SW480 (cell line): ENCODE measurements around the gene FXYD3.
"Not testable (repeated sequence)": the region's sequence is repeated elsewhere in the genome, so short reads cannot be mapped to it uniquely, and the experiment has no call there.

Experiments used
- DNase-seq: peaks from one replicate; pipeline ENCODE4 v3.0.0-alpha.2; 2016; ENCODE audit warnings: low spot score

The FXYD3 gene

DNA sequence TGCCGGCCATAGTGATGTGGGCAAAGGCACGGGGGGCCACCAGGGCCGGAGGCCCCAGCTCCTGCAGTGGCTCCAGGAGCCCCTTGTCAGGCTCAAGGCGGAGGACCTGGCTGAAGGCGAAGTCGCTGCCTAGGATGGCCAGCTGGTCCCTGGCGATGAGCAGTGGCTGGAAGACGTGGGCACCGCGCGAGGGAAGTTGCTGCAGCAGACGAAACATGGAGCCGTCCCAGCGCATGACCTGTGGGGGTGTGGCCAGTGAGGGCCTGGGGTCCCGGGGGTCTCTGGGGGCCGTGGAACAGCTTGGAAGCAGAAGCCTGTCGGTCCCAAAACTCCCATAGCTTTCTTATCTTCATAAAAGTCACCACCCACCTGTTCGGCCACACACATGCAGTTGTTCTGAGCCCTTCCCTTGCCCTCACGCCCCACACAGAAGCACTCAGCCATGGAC lies 9.7 kb downstream of the FXYD3 start:
- DNase-seq, result no peak

DNA sequence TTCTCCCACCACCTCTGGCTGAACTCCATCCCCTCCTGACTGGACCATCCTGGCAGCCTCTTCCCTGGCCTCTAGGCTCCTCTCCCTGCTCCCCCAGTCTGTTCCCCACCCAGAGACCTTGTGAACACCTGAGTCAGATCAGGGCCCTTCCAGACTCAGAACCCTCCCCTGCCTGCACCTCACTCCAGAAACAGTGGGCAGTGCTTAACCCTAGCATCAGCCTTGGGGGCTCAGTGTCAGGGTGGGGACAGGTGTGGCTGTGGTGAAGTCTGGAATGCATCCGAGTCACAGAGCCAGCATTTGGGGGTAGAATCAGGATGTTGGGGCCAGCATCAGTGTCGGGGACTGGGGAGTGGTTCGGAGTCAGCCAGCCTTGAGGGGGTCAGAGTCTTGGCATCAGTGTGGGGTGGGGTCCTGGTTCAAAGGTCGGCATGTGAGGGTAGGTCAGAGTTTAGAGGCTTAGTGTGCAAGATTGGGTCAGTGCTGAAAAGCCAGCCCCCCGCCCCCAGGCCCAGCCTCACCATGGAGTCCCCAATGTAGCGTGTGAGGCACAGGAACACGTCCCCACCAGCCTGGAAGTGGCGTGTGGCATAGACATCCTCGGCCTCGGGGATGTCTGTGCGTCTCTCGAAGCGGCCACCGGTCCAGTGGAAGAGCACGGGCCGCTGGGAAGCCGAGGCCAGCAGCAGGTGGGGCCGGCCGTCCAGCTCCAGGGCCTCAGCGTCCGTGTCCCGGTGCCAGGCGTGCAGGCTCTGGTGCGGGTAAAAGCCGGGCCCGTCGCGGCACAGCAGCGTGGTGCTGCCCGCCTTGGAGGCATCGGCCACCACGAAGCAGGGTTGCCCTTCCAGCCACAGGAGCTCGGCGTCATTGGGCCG lies 10.4 kb downstream of the FXYD3 start:
- no peak for DNase-seq

DNA sequence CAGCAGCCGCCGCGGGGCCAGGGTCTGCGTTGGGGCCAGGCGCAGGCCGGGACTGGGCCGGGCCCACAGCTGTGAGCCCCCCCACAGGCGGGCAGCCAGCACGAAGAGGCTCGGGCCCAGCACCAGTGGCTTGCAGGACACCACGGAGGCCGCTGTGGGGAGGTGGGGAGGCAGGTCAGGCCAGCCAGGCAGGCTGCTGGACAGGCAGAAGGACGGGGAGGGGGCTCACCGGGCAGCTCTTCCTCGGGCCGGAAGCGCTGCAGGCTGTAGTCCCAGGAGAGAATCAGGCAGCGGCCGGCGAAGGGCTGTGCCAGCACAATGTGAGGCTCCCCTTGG lies 11.0 kb downstream of the FXYD3 start:
- no peak for DNase-seq

DNA sequence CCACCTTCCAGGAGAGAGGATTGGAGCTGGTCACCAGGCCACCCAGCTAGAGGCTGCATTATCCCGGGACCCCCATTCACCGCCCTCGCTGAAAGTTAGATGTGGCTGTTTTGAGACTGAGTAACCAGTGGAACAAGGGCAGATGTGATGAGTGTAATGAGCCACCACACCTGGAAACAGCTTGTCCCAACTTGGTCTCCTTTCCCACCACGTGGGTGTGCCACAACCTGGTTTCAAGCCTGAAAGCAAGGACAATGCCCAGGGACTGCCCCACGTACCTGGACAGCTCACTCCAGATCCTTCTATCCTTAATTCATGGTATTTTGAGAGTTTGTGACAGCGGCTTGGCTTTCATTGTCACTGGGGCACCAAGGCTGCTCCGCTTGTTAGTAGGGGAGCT lies 12.2 kb downstream of the FXYD3 start:
- DNase-seq, result no peak

DNA sequence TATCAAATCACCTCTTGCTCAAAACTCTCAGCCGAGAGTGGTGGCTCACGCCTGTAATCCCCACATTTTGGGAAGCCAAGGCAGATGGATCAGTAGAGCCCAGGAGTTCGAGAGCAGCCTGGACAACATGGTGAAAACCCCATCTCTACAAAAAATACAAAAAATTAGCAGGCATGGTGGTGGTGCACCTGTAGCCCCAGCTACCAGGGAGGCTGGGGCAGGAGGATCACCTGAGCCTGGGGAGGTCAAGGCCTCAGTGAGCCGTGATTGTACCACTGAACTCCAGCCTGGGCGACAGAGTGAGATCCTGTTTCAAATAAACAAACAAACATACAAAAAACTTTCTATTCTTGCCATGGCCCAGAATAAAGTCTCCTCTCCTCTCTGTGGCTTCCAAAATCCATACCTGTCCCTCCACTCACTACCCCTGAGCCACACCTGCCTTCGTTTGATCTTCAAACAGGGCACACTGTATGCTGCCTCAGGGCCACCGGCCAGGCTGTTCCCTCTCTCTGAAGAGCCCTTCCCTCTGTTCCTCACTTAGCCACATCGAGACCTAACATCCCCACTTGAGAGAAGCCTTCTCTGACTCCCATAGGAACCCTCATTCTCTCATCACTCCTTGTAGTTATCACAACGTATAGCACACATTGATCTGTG lies 12.9 kb downstream of the FXYD3 start:
- DNase-seq, result no peak

DNA sequence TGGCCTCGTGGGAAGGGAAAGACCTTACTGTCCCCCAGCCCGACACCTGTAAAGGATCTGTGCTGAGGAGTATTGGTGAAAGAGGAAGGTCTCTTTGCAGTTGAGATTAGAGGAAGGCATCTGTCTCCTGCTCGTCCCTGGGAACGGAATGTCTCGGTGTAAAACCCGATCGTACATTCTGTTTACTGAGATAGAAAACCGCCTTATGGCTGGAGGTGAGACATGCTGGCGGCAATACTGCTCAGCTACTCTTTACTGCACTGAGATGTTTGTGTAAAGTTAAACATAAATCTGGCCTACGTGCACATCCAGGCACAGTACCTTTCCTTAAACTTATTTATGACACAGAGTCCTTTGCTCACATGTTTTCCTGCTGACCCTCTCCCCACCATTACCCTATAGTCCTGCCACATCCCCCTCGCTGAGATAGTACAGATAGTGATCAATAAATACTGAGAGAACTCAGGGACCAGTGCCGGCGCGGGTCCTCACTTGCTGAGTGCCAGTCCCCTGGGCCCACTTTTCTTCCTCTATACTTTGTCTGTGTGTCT lies 14.2 kb downstream of the FXYD3 start:
- DNase-seq, result not testable (repeated sequence)

DNA sequence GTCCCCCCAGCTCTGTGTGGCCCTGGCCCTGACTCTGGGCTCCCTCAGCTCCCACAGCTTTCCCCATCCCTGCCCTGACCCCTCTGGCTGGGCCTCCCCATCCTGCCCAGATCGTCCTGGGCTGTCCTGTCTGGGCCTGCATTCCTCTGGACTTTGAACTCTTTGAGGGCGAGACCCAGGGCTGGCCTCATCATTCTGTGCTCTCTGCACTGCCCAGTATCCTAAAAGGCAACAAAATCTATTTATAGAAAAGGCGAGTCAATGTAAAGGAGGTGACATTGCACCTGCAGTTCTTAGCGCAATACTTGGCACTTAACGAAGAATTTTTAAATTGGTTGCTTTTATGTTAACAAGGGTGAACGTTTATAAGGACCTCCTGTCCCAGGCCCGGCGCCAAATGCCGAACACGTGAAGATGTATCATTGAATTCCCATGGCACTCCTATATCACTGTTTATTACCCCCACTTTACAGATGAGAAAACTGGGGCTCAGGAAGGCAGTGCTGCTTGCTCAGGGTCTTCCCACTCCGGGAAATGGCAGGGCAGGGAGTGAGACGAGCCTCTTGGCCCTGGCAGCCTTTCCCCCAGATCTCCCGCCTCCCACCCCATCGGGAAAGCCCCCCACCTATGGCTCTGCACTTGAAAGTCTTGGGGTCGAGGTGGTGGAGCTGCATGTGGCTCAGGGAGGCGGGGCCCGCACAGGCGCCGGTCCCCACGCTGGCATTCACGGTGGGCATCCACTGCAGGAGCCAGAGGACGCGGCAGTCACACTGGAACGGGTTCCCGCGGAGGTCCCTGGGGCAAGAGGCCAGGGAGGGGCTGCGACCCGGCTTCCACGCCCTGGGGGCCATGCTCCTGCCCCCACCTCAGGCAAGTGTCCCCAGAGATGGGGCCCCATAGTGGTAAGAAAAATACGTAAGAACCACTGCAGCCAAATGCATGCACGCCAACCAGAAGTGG lies 15.4 kb downstream of the FXYD3 start:
- DNase-seq, result no peak

DNA sequence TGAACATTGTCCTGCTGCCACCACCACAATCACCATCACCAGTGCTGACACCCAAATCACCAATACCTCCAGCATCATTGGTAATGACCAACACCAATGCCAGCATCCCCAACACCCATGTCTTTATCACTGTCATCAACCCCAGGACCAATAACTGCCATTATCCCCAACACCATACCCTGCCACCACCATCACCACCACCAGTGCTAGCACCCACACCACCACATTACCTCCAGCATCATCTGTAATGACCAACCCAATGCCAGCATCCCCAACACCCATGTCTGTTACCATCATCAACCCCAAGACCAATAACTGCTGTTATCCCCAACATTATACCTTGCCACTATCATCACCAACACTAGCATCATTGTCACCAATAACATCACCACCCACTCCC lies 16.6 kb downstream of the FXYD3 start:
- no peak for DNase-seq

DNA sequence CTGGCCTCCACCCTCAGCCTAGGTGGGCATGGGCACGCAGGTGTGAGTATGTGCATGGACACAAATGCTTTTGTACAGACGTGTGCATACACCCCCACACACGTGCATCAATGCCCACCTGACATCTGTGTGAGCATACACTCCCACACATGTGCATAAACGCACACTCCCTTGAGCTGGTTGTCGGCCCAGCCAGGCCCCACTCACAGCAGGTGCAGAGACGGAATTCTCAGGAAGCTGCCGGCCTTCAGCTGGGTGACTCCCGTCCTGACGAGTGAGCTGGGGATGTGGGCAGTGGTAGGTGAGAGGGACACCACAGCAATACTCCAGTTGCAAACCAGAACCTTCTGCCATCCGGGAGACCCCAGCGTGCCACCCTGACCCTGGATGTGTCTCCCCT lies 18.2 kb downstream of the FXYD3 start:
- no peak for DNase-seq

DNA sequence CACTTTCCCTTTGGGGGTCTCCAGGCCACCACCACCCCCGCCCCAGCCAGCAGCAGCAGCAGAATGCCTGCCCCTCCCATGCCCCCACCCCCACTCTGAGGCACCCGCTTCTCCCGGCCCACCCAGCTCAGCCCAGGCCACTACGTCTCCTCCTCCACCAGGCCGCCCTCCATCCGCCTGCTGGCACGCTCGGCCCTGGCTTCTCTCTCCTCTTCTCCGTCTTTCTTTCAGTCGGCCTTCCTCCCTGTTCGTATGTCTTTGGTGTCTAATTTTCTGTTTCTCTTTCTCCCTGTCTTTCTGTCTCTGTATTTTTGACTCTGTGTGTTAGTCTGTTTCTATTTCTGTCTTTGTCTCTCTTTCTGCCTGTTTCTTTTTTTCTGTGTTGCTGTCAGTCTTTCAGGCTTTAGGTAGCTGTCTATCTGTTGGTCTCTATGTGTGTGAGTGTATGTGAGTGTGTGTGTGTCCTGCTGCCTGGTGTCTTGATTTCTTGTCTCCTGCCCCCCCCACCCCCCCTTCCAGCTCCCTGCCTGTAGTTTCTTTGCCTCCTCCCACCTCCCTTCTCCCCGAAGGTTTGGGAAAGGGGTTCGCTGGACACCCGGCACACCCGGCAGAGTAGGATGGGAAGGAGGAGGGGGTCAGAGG lies 19.1 kb downstream of the FXYD3 start, which contains the start of gene LGI4:
TSS of gene LGI4 (minus strand) at position 459 of the 642 bp plus-strand sequence. CDS start at position 80, 379 bp downstream.
- DNase-seq, result no peak

DNA sequence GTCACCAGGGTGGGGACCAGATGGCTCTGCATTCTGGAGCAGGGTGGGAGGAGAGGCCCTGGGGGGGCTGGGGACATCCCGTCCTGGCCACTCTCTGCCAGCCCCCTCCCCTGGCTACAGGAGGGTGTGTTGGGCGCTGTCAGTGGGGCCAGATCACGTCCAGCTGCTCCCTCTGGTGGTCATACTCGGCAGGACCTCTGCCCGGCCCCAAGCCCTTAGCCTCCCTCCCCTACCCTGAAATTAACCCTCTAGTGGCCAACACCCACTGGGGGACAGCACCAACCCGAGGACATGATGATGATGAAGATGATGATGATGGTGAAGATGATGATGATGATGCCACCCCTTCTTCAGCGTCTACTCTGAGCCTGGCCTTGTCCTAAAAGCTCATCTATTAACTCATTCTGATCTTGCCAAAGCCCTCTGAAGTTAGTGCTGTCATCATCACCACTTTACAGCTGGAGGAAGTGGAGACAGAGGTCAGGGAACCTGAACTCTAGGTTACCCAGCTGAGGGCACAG lies 19.8 kb downstream of the FXYD3 start:
- peak; percentile 62 for DNase-seq

DNA sequence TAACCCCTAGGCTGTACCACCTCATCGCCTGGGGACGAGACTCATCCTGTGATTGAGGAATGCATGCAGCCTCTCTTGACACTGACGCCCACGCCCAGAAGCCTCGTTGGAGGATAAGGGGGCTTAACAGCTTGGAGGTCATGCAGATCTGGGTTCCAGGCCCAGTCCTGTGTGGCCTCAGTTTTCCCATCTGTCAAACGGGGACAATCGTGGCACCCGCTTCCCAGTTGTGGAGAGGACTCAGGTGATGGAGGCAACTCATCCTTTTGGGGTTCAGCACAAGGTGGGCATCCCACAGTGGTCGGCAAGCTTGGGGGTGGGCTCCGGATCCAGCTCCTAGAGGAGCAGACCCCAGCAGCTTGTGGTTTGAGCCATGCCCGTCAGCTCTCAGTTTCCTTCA lies 20.6 kb downstream of the FXYD3 start:
- DNase-seq, result no peak

DNA sequence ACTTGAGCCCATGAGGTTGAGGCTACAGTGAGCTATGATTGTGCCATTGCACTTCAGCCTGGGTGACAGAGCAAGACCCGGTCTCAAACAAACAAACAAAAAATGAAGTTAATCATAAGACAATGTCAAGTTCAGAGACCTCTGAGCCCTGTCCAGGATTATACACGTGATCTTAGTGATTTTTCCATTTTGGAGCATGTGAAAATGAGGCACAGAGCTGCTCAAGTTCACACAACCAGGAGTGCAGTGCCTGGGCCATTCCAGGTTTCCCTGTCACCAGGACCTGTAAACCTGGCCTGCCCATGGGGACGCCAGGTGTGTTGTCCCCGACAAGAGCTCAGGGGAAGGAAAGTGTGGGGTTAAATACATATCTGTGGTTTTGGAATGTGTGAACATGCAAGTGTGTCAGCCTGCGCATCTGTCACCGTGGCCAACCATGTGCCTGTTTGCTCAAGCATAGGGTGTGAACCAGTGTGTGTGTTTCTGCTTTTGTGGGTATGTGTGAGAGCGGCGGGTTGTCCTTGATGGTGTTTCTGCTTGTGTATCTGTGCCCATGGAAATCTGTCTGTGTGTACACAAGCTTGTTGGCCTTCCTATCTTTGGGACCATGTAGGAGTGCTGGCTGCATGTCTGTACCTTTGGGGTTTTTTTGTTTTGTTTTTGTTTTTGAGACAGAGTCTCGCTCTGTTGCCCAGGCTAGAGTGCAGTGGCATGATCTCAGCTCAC lies 21.5 kb downstream of the FXYD3 start:
- DNase-seq, result peak; percentile 80

DNA sequence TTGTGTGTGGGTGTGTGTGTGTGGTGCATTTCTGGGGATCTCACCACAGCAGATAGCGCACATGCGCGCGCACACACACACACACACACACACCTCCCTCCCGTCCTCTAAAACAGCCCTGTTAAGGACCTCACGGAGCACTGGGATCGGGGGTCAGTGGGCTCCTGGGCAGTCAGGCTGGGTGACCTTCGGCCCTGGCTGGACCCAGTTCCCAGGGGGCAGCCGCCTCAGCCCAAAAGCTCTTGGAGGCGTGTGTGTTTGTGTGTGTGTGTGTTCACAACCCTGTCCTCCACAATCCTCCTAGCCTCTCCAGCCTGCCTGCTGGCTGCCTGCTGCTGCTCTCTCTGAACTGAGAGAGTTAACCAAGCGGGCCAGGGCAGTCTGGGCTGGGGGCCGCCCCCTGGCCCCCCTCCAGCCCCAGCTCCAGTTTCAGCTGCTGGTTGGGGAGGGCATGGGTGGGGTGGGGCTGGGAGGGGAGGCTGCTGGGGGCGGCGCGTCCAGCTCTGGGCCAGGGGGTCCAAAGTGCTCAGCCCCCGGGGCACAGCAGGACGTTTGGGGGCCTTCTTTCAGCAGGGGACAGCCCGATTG lies 22.8 kb downstream of the FXYD3 start, which contains the start of gene FXYD1:
TSS of gene FXYD1 (plus strand) at position 520 of the 588 bp plus-strand sequence. CDS start 1,256 bp downstream, outside the sequence.
- DNase-seq, result no peak

DNA sequence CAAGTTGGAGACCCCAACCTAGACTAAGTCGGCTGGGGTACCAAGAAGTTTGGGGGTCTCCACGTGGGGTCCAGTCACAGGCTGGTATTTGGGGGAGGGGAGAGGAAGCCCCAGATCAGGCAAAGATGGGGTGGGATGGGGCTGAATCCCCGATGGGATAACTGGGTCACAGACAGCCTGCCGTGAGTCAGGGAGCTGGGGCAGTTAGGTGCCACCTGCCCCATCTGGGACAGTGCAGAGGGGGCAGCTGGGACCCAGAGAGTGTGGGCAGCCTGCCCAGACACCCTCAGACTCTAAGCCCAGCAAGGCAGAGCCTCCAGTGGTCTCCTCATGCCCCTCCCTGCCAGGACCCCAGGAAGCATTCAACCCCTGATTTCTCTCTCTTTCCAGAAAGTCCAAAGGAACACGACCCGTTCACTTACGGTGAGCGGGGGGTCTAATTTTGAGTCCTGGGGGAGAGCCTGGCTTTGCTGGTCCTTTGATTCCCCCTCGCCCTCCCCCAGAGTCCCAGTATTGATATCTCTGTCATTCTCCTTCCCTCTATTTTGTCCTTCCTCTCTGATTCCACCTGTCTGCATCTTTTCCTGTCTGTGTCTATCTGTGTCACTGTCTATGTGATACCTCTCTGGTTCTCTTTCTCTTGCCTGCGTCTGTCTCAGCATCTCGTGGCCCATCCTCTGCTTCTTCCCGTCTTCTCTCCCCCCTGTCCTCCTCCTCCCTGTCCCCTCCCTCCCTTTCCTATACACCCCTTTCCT lies 24.8 kb downstream of the FXYD3 start:
- no peak for DNase-seq

DNA sequence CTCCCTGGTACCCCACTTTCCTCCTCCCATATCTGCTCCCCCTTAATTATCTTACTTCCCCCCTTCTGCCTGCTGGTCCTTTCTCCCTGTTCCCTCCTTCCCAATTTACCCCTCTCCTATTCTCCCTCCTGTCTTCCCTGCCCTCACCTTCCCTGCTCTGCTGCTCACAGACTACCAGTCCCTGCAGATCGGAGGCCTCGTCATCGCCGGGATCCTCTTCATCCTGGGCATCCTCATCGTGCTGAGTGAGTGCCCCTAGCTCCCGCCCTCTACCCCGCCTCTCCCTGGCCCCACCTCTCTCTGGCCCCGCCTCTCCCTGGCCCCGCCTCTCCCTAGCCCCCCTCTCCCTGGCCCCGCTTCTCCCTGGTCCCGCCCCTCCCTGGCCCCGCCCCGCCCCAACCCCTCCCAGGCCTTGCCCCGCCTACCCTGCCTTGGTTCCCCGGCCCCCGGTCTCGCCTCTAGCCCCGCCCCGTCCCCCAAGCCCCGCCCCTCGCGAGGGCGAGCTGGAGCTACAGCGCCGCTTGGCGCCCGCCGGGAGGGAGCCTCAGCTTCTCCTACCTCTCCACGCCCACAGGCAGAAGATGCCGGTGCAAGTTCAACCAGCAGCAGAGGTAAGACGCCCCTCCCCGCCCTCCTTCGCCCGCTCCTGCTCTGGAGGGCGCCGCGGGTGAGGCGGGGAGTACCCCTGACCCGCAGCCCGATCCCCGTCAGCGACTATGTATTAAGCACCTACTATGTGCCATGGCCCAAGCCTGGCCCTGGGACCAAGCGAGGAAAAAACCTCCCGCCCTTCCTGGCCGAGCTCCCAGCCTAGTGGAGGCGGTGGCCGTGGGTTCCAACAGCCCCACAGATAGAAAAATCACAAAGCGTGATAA lies 25.6 kb downstream of the FXYD3 start:
- DNase-seq, result peak; percentile 88

DNA sequence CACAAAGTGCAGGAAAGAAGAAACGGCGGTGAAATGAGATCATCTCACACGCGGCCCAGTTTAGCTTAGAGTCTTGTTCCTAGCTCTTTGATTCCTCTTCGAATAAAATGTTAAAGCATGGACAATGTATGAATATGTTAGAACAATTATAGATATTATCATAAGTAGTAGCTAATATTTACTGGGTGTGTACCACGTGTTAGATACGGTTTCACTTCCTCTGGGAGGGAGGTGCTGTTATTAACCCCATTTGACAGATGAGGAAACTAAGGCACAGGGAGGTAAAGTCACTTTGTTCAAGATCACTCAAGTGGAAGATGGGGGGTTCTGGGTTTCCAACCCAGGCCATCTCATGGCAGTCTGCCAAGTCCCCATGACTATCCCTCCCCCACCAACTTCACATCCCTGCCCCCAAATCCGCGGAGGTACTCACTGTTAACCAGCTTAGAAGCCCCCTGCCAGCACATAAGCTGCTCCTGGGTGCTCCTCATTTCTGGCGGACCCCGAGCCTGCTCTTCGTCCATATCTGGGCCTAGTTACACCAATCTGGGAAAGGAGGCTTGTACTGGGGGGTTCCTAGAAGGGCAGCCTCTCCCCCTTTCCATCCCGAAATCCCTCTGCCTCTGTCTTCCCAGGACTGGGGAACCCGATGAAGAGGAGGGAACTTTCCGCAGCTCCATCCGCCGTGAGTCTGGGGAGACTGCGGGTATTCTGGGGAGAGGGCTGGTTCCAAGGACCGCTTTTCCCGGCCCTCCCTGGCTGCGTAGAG lies 26.4 kb downstream of the FXYD3 start:
- DNase-seq, result no peak
